ENCODE data around the gene CCDC141.

Gene CCDC141

DNA sequence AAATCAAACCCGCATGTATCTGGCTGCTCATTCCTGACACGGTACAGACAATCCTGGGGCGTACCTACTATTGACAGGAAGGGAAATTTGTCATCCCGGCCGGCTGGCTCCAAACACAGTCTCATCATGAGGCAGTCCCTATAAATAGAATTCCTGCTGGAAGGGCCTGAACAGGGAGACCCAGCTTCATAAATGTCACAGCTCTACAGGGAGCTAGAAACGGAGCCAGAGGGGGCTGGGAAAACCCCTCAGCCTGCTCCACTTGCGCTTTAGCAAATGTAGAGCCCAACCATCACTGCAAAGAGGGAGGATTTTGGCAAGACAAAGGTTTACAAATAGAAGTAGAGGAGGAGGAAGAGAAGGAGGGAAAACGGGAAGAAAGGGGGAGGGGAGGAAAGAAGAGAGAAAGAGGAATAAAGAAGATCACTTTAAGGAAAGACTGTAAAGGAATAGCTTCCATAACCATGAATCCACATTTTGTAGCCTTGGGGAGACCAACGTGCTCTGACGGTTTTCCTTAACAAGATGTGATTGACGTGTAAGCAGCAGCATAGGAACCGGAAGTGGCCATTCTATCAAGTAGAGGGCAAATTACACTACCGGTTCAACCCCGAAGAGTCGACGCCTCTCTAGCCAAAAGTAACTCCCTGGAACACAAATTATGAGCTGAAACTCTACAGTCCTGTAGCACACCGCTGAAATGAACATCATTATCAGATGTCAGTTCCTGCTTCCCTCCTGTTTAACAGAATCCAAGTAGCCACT, 185.9 kb downstream of the CCDC141 start:
- TF ChIP-seq, protein P1, sequence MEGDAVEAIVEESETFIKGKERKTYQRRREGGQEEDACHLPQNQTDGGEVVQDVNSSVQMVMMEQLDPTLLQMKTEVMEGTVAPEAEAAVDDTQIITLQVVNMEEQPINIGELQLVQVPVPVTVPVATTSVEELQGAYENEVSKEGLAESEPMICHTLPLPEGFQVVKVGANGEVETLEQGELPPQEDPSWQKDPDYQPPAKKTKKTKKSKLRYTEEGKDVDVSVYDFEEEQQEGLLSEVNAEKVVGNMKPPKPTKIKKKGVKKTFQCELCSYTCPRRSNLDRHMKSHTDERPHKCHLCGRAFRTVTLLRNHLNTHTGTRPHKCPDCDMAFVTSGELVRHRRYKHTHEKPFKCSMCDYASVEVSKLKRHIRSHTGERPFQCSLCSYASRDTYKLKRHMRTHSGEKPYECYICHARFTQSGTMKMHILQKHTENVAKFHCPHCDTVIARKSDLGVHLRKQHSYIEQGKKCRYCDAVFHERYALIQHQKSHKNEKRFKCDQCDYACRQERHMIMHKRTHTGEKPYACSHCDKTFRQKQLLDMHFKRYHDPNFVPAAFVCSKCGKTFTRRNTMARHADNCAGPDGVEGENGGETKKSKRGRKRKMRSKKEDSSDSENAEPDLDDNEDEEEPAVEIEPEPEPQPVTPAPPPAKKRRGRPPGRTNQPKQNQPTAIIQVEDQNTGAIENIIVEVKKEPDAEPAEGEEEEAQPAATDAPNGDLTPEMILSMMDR (IDR thresholded peaks at IDR 0.05; ENCODE audit: insufficient read depth, low read length), result no peak
- TF ChIP-seq SPI1 (IDR thresholded peaks at IDR 0.05; ENCODE audit: borderline replicate concordance, low read depth) (no peak), POLR2AphosphoS5 (IDR thresholded peaks at IDR 0.05; ENCODE audit: low read depth) (no peak), GABPA (IDR thresholded peaks at IDR 0.05; ENCODE audit: low read depth) (no peak)
- TF ChIP-seq, protein P2, sequence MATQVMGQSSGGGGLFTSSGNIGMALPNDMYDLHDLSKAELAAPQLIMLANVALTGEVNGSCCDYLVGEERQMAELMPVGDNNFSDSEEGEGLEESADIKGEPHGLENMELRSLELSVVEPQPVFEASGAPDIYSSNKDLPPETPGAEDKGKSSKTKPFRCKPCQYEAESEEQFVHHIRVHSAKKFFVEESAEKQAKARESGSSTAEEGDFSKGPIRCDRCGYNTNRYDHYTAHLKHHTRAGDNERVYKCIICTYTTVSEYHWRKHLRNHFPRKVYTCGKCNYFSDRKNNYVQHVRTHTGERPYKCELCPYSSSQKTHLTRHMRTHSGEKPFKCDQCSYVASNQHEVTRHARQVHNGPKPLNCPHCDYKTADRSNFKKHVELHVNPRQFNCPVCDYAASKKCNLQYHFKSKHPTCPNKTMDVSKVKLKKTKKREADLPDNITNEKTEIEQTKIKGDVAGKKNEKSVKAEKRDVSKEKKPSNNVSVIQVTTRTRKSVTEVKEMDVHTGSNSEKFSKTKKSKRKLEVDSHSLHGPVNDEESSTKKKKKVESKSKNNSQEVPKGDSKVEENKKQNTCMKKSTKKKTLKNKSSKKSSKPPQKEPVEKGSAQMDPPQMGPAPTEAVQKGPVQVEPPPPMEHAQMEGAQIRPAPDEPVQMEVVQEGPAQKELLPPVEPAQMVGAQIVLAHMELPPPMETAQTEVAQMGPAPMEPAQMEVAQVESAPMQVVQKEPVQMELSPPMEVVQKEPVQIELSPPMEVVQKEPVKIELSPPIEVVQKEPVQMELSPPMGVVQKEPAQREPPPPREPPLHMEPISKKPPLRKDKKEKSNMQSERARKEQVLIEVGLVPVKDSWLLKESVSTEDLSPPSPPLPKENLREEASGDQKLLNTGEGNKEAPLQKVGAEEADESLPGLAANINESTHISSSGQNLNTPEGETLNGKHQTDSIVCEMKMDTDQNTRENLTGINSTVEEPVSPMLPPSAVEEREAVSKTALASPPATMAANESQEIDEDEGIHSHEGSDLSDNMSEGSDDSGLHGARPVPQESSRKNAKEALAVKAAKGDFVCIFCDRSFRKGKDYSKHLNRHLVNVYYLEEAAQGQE (IDR thresholded peaks at IDR 0.05; ENCODE audit: insufficient replicate concordance, low read depth), result no peak
- no peak overlapping the region for H3K27ac ChIP-seq (replicated peaks)

DNA sequence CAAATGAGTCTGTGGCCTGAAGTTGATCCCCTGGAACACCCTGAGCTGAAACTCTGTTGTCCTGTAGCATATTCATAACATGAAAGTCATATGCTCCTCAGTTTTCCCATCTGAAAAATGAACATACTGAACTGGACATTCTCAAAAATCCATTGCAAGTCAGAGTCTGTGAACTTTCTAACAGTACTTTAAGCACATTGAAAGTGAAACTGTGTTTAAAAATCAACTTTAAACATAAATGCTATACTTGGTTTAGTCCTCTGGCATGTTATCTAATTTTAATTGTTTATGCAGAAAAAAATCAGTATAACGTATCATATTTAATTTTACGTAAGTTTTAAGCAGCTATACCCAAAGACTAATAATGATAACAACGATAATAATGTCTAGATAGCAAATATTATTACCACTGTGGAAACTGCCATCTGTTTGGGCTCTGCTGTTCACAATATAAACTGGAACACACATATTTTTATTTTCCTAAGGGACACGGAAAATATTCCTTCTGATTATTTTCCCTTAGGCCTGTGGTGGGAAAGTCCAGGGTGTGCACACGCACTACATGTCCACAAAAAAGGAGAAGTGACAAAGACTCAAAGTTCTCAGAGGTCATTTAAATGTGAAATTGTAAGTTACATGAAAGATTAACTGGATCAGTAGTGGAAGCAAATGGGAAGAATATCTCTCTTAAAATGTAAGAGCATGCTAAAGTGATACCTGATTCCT, 186.6 kb downstream of the CCDC141 start:
- H3K4me3 ChIP-seq (replicated peaks; ENCODE audit: insufficient read depth, low read length), result no peak overlapping the region
- no peak overlapping the region for H3K27ac ChIP-seq (replicated peaks)

More for the DNA sequence above, 185.9 kb downstream of the CCDC141 start:
- peaks cover 2% of the 10 kb centered on the region for H3K27me3 ChIP-seq (ENCODE audit: insufficient read depth, poor library complexity, severe bottlenecking)
- no peak overlapping the region for H3K4me3 ChIP-seq (replicated peaks; ENCODE audit: insufficient read depth, low read length)
- DNase-seq (ENCODE audit: low read depth in 1 of 2, low spot score in 1 of 2), result no peak

DNA sequence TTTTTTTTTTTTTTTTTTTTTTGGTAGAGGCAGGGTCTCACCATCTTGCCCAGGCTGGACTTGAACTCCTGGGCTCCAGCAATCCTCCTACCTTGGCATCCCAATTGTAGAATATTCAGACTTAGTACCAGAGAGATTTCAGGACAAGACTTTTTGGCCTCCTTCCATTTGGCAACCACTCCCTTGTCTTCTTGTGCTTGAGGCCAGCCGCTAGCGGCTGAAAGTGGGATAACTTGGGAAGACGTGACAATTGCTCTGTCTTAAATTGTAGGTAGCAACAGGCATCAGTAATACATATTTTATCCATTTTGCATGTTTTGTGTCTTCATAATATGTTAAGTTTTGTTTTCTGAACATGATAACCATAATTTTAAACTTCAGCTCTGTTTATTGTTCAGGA, 189.4 kb downstream of the CCDC141 start:
- DNase-seq (ENCODE audit: low read depth in 1 of 2, low spot score in 1 of 2), result no peak
- TF ChIP-seq POLR2AphosphoS5 (IDR thresholded peaks at IDR 0.05; ENCODE audit: low read depth), result no peak
- TF ChIP-seq, protein P2 (IDR thresholded peaks at IDR 0.05; ENCODE audit: insufficient replicate concordance, low read depth), result no peak
- TF ChIP-seq SPI1 (IDR thresholded peaks at IDR 0.05; ENCODE audit: borderline replicate concordance, low read depth), result no peak
- TF ChIP-seq, protein P1 (IDR thresholded peaks at IDR 0.05; ENCODE audit: insufficient read depth, low read length), result no peak
- no peak for TF ChIP-seq GABPA (IDR thresholded peaks at IDR 0.05; ENCODE audit: low read depth)
- H3K27me3 ChIP-seq (ENCODE audit: insufficient read depth, poor library complexity, severe bottlenecking), result no peaks in the 10 kb centered on the region
- no peak overlapping the region for H3K27ac ChIP-seq (replicated peaks)
- H3K4me3 ChIP-seq (replicated peaks; ENCODE audit: insufficient read depth, low read length), result no peak overlapping the region

More for the DNA sequence above, 186.6 kb downstream of the CCDC141 start:
- peak; percentile 63; the same call in 1 of the 2 replicates for TF ChIP-seq SPI1 (IDR thresholded peaks at IDR 0.05; ENCODE audit: borderline replicate concordance, low read depth)
- TF ChIP-seq, protein P2 (IDR thresholded peaks at IDR 0.05; ENCODE audit: insufficient replicate concordance, low read depth), result no peak
- DNase-seq (ENCODE audit: low read depth in 1 of 2, low spot score in 1 of 2), result no peak
- H3K27me3 ChIP-seq (ENCODE audit: insufficient read depth, poor library complexity, severe bottlenecking), result peaks cover 2% of the 10 kb centered on the region
